Measurements from ENCODE around the gene ZNF423.

The ZNF423 gene

GRCh38 chr16:49499869-49500610 is 355.9 kb downstream of the ZNF423 start:
- no peak for TF ChIP-seq CTCF (IDR thresholded peaks at IDR 0.05; ENCODE audit: borderline replicate concordance, insufficient read depth, low read depth, low read length)
- H3K4me3 ChIP-seq (ENCODE audit: low read depth, low read length), result no peak overlapping the region

- no peak overlapping the region for H3K4me3 ChIP-seq (ENCODE audit: low read depth, low read length)
- TF ChIP-seq CTCF (IDR thresholded peaks at IDR 0.05; ENCODE audit: borderline replicate concordance, insufficient read depth, low read depth, low read length), result no peak
These were observed 356.5 kb downstream of the ZNF423 start for GRCh38 chr16:49499414-49499785.

GRCh38 chr16:49498666-49499413 is 357.1 kb downstream of the ZNF423 start:
- H3K4me3 ChIP-seq (ENCODE audit: low read depth, low read length), result no peak overlapping the region
- no peak for TF ChIP-seq CTCF (IDR thresholded peaks at IDR 0.05; ENCODE audit: borderline replicate concordance, insufficient read depth, low read depth, low read length)

- TF ChIP-seq CTCF (IDR thresholded peaks at IDR 0.05; ENCODE audit: borderline replicate concordance, insufficient read depth, low read depth, low read length), result no peak
- H3K4me3 ChIP-seq (ENCODE audit: low read depth, low read length), result no peak overlapping the region
These were observed 357.6 kb downstream of the ZNF423 start for GRCh38 chr16:49498264-49498663.

- TF ChIP-seq CTCF (IDR thresholded peaks at IDR 0.05; ENCODE audit: borderline replicate concordance, insufficient read depth, low read depth, low read length), result no peak
- H3K4me3 ChIP-seq (ENCODE audit: low read depth, low read length), result no peak overlapping the region
These were observed 358.4 kb downstream of the ZNF423 start for GRCh38 chr16:49497466-49497865.

- H3K4me3 ChIP-seq (ENCODE audit: low read depth, low read length), result no peak overlapping the region
- no peak for TF ChIP-seq CTCF (IDR thresholded peaks at IDR 0.05; ENCODE audit: borderline replicate concordance, insufficient read depth, low read depth, low read length)
These were observed 359.3 kb downstream of the ZNF423 start for GRCh38 chr16:49496656-49497055.

Measured in GM12875 (cell line).